IPS DF 4.7 (cell line): ENCODE results near the gene KIF16B.

Experiments
- DNase-seq: peaks from one replicate; pipeline ENCODE4 v3.0.0-alpha.2; 2013; ENCODE audit warnings: low spot score; ENCODE audit errors: extremely low read depth

Gene KIF16B

DNA sequence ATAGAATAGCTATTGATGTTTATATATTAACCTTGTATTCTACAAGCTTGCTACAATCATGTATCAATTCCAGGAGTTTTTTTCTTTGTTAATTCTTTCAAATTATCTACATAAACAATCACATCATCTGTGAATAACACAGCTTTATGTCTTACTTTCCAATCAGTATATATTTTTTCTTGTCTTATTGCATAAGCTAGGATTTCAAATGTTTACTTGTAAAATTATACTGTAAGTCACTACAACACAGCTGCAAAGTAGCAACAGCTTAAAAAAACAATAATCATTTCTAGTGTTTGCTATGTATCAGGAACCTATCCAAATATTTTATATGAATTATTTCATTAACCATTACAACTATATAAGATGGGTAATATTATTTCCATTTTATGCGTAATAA, 270.4 kb downstream of the KIF16B start:
- DNase-seq: no peak

DNA sequence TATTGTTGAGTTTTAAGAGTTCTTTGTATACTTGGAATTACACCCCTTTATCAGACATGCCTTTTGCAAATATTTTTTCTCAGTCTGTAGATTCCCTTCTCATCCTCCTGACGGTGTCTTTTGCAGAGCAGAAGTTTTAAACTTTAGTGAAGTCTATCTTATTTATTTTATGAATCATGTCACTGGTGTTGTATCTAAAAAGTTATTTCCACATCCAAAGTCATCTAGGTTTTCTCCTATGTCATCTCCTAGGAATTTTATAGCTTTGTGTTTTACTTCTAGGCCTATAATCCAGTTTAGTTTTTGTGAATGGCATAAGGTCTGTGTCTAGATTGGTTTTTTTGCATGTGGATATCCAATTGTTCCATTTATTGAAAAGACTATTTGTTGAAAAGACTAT, 271.3 kb downstream of the KIF16B start:
- DNase-seq: no peak

DNA sequence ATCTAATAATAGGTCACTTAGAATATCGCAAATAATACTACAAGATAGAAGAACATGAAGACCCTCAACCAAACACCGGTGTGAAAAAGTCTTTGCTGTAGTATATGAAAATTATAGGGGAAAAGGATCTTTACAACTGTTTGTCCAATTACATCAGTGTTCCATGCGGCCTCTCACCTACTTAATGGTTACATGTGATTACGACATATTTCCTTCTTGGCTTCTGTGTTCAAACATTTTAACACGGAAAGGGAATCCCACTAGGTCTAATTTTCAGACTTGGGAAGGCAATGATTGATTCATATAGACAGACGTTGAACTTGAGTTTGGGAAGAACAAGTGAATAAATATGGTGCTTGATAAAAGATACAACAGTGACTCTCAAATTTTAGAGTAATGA, 273.4 kb downstream of the KIF16B start:
- DNase-seq: no peak

DNA sequence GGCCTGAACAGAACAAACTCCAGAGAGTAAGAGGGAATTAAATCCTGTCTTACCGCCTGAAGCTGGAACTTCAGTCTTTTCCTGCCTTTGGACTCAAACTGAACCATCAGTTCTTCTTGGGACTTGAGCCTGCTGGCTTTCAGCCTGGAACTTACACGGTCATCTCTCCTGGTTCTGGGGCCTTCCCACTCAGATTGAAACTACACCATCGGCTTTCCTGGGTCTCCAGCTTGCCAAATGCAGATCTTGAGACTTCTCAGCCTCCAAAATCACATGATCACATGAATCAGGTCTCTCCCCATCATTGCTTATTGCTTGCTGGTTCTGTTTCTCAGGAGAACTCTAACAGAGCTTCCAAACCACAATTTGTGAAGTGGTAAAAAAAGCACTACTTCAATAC, 276.3 kb downstream of the KIF16B start:
- no peak for DNase-seq

DNA sequence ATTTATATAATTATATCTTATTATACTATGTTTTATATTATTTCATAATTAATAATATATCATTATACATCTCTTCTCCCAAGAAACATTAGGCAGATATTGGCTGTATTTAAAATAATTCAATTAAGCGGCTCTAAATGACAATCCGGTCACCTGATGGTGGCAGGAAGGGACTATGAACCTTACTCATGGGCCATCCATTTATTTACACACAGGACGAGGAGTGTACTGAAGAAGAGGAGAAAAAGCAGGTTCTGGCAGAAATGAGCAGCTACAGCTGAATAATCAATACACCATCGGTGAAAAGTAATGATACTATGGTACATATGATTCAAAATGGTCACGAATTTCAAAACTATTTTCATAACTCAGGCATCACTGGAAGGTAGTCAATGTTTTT, 277.7 kb downstream of the KIF16B start:
- no peak for DNase-seq

DNA sequence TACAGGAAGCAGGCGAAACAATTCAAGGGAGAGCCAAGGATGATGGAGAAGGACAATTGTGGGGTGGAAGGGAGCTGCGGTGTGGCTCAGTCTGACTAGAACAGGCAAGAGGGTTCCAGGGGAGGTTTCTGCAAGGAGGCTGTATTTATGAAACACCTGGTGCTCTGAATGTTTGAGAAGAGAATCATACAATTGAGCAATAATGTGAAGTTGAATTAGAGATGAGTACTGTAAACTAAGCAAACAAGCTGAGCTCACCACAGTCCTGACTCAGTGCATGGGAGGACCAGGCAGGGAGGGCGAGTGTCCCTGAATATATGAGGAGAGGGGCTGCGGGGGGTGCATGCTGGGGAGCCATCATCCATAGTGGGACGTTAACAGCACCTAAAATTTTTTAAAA, 279.7 kb downstream of the KIF16B start:
- DNase-seq: no peak

DNA sequence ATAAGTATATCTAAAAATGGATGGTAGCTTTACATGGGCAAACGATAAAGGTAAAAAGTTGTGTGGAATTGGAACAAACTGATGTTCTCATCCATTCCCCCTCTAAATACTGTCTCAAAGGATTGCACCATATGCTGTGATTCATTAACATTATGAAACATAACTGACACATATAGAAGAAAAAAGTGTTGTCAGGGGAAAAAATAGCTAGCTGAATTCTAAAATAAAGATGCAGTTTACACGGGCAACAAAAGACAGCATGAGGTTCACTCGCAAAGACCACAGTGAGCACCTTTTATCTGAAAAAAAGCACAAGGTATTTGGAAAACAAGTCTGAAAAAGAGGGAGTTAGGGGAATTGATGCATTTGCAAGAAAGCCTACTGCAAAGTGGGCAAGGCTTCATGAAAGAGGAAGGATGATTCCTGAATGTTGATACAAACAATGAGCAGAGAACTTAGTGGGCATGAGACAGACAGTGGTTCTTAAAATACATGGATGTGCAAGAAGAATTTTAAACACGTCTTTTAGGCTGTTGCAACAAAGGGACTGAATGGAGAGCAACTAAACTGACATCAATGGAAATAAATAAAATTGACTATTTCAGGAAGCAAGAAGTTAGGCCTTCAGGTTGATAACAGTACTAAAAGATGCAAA, 280.9 kb downstream of the KIF16B start:
- no peak for DNase-seq

DNA sequence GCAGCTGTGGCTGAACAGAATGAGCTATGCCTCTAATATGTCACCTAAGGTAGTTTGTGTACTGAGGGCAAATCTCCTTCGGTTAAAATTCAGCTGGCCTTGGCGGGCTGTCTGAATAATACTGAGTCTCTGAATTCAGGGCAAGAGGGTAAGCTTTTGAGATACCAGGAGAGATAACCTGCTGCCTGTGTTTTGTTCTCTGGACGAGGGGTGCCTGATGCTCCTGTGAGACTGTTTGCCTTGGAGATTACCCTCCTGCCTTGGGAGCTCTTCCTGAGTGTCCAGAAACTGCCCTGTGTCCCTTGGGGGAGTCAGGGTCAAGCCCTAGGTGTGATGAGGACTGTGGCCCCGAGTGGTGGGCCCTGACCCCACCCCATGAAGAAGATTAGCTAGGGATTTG, 282.9 kb downstream of the KIF16B start:
- DNase-seq: no peak

DNA sequence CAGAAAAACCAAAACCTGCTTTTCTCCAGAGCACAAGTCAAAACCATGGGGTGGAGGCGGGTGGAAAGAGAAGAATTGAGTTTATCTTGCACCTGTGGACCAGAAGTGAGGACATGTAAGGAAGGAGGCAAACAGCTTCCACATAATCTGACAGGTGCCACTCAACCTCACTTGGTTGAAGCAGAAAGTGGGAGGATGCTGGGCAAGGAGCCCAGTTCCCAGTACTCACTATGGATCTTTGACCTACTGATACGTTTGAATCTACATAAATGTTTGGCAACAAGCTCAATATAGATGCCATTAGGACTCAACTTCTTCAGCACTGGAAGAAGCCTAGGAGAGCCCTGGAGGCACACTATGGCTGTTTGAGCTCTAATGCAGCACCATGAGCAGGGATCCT, 285.5 kb downstream of the KIF16B start:
- no peak for DNase-seq

DNA sequence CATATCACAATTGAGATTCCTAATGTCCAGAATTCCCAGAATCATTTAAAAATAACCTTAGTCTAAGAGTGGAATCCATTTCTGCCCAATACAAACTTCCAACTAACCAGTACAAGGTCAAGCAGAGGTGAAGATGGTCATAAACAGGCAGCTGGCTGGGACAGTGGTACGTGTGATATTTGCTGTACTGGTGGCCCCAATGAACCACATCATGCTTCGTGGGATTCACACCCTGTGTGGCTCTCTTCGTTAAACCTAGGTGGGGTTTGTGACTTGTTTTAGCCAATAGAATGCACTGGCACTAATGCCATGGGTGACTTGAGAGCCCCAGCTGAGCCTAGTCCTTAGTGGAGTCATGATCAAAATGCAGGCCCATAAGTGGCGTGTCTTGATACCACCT, 286.6 kb downstream of the KIF16B start:
- DNase-seq: no peak

DNA sequence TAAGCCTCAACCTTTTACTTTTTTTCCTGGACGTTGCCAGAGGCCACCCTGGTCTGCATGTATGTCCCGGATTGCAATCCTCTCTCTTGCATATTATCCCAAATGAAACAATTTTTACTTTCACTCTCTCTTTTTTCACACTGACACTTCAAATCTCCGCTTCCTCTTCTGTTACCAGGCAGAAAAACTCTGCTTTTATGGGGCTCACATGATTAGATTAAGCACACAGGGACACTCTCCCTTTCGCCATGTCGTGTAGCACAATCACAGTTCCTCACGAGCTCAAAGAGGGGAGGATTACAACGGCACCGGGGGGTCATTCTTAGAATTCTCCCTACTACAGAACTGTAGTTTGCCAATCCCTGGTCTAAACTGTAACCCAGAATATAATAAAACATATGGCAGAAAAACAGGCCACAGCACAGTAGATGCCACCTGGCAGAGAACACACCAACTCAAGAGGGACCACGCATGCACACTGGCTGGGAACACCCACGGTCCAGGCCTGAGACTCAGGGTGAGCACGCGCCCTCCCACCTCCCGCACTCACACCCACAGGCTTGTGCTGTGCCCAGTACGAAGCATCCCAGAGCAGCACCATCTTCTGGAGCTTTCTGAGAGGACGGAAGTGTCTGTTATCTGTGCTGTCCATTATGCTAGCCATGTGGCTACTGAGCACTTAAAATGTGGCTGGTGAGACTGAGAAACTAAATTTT, 288.7 kb downstream of the KIF16B start:
- no peak for DNase-seq

DNA sequence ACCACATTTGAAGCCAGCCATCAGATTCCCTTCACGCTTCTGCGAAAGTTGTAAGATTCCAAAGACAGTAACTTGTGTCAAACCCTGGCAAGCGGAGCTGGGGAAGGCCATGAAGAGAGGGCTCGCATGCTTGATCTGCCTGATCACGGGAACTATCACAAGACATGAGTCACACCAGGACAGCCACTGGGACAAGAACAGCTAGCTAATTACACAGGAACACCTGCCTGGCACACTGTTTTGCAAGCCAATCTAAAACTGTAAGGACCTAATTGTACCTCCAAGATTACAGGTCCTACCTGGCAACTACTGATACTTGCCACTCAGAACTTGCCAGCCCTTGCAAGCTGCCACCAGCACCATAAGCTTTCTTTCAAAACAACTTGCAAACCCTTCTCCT, 289.3 kb downstream of the KIF16B start:
- no peak for DNase-seq

DNA sequence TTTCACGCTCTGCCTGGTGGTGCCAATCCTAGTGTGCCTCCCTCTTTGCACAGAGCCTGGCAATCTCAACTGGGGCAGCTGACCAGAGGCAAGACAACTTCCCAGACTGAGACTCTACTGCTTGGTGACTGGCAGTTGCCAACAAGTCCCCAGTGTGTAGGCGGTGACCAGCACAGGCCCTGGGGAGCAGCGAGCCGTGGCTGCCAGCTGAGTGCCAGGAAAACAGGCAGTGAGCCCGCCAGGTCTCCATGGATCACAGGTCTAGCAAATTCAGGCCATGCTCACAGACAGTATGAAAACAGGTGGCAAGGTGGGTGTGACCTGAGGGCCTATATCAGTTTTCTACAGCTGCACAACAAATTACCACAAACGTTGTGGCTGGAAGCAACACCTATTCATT, 289.9 kb downstream of the KIF16B start:
- no peak for DNase-seq

DNA sequence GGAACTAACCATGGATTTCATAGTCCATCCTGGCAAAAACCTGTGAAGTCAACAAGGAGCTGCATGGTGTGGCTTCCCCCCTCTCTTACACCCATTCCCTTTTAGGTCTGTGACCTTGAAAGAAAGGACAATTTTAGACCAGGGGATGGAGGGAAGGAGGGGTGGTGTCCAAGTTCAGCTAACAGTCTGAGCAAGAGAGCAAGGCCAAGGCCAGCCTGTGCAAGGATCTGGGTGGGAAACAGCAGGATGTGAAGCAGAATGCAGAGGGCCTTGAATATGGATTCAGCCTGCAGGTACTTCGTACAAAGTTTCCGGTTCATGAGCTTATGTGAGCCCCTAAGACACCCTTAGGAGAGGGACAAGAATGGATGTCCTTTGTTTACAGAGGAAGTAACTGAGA, 293.0 kb downstream of the KIF16B start:
- no peak for DNase-seq

DNA sequence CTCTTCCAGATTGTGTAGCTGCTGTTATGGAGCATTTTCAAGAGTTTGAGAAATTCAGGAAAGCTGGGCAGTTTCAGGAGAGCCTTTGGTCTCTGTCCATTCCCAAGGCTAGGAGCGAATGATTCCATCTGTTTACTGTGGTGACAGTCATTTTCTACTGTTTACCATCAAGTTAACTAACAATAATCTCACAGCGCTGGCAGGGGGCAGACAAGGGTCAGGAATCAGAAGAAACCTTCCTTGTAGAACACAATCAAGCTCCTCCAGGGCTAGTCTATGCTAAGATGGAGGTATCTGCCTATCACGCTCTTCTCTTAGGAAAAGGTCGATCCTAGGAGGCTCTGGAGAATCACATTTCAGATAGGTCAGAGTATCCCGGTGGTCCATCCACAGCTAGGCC, 293.9 kb downstream of the KIF16B start:
- DNase-seq: peak; percentile 5

DNA sequence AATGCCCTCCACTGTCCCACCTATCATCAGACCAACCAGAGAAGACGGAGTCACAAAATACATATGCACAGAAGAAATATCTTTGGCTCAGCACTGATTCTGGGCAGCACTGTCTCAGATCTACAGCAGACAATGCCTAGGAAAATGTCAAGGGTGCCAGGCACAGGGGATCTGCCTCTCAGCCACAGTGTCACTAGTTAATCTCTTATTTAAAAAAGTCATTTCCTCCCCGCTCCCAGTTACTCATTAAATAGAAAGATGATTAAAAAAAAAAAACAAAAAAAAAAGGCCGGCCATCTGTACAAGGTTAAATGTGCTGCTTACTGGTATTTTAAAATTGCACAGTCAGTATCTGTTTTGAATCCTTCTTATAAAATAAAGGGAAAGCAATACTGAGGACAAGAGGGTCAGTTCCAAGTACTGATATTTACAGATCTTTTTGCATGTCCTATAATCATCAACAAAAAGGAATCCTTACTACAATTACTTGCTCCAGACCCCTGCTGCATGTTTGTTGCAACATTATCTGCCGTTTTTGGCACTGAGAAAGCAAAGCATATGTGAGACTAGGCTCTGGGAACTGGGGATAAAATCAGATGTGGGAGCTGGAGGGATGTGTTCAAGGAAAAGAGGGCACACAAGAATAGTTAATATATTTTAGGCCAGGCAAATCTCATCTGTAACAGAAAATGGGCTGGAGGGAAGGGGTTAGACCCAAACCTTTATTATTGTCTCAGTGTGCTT, 299.3 kb downstream of the KIF16B start:
- DNase-seq: no peak

DNA sequence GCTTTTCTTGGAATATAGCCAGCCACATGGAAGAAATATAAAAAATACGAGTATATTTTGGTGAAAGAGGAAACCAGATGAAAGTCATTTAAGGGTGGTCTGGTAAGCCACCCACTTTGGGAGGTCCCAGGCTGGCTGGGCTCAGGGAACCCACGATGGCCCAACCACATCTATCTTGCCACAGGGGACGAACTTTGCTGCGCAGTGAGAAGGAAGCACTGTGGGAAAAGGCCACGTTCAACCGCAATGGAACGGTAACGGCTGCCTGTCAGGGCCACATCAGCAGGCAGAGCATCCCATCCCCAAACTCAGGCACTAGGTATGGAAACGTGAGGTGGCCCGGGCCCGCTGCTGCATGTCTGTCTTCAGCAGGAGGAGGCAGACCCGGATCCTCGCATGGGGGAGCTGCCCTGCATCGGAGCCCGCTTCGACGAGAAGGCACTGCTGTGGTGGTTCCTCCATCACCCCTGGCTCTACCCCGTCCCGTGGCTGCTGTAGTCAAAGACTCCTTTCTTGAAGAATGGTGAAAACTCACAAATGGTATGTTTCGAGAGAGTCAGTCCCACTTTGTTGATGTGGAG, 300.4 kb downstream of the KIF16B start:
- DNase-seq: no peak

DNA sequence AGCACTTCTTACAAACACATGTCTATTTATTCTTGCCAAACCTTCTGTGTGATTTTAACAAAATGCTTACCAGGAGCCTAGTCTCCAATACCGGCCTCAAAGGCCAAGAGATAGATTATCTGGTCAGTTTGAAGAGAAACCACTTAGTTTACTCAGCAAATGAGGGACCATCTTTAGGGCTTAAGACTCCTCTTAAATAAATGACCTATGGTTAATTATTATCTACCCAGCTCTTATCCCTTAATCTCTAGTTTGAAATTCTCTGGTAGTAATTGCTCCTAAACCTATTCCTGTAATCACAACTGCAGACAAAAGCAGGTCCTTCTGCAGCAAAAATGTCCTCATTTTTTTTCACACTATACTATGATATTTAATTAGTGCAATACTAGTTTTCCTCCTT, 301.8 kb downstream of the KIF16B start:
- no peak for DNase-seq

DNA sequence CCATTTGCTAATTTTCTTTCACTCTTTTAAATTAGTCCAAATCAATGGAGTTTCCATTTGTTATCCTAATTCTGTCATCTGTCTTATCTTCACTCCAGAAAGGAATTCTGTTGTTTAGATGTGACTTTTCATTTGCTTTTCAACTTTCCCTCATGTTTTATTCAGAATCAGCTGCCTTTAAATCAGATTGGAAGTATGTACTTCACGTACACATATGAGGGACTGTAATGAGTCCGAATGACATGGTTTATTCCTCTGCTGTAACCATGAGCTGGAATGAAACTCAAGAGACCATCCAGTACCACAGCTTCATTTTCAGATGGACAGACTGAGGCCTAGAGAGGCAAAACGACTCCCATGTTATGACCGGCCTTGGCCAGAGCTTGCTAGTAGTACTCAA, 302.3 kb downstream of the KIF16B start:
- DNase-seq: no peak

DNA sequence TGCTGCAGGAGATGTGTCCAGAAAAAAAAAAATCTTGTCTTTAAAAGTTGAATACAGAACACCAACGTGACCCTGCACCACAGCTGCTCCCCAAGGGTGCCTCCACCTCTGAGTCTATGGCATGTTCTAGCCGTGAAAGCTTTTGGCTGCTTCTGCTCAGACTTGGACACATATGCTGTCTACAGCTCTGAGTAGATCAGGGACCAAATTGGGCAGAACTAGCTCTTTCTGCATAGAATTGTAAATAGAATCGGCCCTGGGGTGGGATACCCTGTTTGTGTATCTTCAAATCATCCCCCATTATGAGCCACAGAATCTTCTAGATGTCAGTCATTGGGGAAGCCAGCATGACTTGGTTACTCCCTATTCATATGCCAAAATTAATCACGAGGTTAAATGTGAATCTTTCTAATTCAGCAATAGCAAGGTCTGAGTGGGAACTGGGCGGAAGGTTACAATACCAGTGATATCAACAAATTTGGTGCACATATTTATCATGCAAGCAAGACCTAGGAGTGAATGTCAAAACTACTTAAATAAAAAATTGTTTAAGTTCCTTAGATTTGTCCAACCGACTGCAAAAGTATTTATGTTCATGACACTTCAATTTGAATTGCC, 302.8 kb downstream of the KIF16B start:
- DNase-seq: no peak

DNA sequence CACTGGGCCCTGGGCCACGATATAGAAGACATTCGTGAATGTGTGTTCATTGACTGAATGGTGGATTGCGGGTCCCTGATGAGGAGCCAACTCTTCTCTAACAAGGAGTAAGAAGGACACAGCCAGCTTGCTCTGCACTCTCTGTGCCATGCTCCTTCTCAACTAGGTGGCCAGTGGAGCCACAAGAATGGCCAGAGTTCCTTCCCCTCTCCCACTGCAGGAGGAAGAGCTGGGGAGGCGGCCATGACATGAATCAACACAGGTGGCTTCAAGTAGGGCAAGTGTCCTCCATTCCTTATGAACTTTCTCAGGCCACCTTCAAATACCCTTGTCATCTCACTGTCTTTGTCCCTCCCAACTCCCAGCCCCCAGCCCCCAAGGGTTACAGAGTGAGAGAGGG, 305.7 kb downstream of the KIF16B start:
- DNase-seq: no peak

DNA sequence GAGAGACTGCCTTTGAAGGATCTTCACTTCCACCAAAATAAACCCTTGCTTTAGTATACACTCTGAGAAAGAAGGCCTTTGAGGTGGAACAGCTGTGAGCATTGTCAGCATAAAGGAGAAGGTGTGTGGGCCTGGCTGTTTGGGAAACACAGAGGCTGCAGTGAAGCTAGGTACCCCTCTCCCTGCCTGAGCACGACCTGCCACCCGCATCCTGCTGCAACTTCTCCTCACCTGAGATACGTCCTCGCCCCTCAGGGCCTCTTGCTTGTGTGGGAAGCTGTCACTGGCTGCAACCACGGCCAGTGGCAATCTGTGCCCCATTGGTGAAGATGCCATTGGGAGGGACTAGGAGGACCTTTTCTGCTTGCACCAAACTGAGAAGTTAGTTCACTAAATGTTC, 307.9 kb downstream of the KIF16B start:
- no peak for DNase-seq
